Stomach (tissue), 9 donors: ENCODE measurements around the gene POLR3E. TPM values are rescaled to one million over a fixed set of nuclear protein-coding genes. Genes with fewer than 3 reads are reported as not detected.

Experiments used
- DNase-seq, 2 donors: peaks; one replicate each; pipeline versions ENCODE4 v3.0.0 to v3.0.0-alpha.2; 2013 to 2019
- H3K27ac ChIP-seq, 5 donors: fragments of 200-600 bp in 4 of 5; sonication (generic) in 4 of 5; one replicate each; pipeline ENCODE4 v1.5.1; 2013 to 2019; ENCODE audit warnings: mild to moderate bottlenecking in 1 of 5, moderate library complexity in 1 of 5
- H3K27me3 ChIP-seq, 3 donors: fragments of 200-600 bp; sonication (generic); one replicate each; pipeline ENCODE4 v1.5.1; 2017 to 2019; ENCODE audit warnings: mixed run types in 1 of 3
- H3K36me3 ChIP-seq, 4 donors: fragments of 200-600 bp; sonication (generic); 1 replicate in 3 of 4; 2 replicates in 1 of 4; pipeline ENCODE4 v1.5.1; 2016 to 2019
- H3K4me1 ChIP-seq, 4 donors: fragments of 200-600 bp; sonication (generic); one replicate each; pipeline ENCODE4 v1.5.1; 2016 to 2019
- H3K4me3 ChIP-seq, 4 donors: fragments of 200-600 bp; sonication (generic) in 3 of 4; one replicate each; pipeline ENCODE4 v1.5.1; 2016 to 2019; ENCODE audit warnings: mild to moderate bottlenecking in 1 of 4
- H3K9me3 ChIP-seq, 4 donors: fragments of 200-600 bp; sonication (generic); one replicate each; pipeline ENCODE4 v1.5.1; 2016 to 2019
- CTCF ChIP-seq, 7 experiments: fragments of 450-650 bp in 4 of 7; fragments of 200-600 bp in 3 of 7; sonication (generic) in 3 of 7; IDR thresholded peaks; one replicate each; pipeline ENCODE4 v1.5.1; 2016 to 2019; ENCODE audit warnings: antibody characterized with exemption in 7 of 7, control low read depth in 2 of 7, mild to moderate bottlenecking in 1 of 7
- EP300 ChIP-seq: sonication (generic); formaldehyde crosslinking; IDR thresholded peaks from one replicate; pipeline ENCODE4 v1.6.1; 2017; ENCODE audit warnings: antibody characterized with exemption
- POLR2A ChIP-seq, 4 donors: fragments of 450-650 bp; IDR thresholded peaks; one replicate each; pipeline ENCODE4 v1.6.1; 2016; ENCODE audit warnings: antibody characterized with exemption in 4 of 4, control low read depth in 2 of 4, mild to moderate bottlenecking in 1 of 4, moderate library complexity in 1 of 4
- POLR2AphosphoS5 ChIP-seq, 3 donors: sonication (generic); formaldehyde crosslinking; IDR thresholded peaks; one replicate each; pipeline ENCODE4 v1.6.1; 2016; ENCODE audit warnings: antibody characterized with exemption in 3 of 3
- WGBS, 5 donors: extraction: QIAGEN DNeasy Blood & Tissue Kit in 3 of 5; methylation state at CpG; one replicate each; pipeline versions ENCODE4 v1.1.5 to v1.1.7; 2013 to 2018; 5-methylcytosine and 5-hydroxymethylcytosine counted together
- intact Hi-C: fragments of 100-400 bp; cut with DNase I; formaldehyde crosslinking; loops from one replicate; pipeline ENCODE4 v1.15.1; 2023; ENCODE audit warnings: low total_unique reads
- polyA plus RNA-seq, 3 donors: library from polyadenylated mRNA; stranded (reverse); fragments of 200-250 nt; gene quantifications; one replicate each; pipeline ENCODE4 v1.2.3, GENCODE V29; 2013
- total RNA-seq, 5 donors: library from RNA; depleted of rRNA; stranded (reverse); fragments of >200 nt; gene quantifications; one replicate each; pipeline versions ENCODE4 v1.1.0 to v1.2.3, GENCODE V29; 2014 to 2016
- donor health status: healthy with polysubstance abuse.
- donor health status: Bipolar disorder and iron deficiency.
- donor health status: healthy.

The POLR3E gene
- total and polyA plus RNA-seq, 8 donors, result 13.1 to 99.1 (median 51.9) TPM

GRCh38 chr16:22322021-22322471, 24.8 kb downstream of the POLR3E start:
- no peak overlapping the region for H3K4me3 ChIP-seq
- DNase-seq, result no peak
- intact Hi-C loops, result no loop called here
- peaks cover 66 to 100% (median 99%) of the 10 kb centered on the region in 4 donors for H3K36me3 ChIP-seq
- TF ChIP-seq EP300, result no peak
- TF ChIP-seq CTCF (IDR thresholded peaks at IDR 0.05), result no peak
- TF ChIP-seq POLR2AphosphoS5 (IDR thresholded peaks at IDR 0.05), result no peak
- TF ChIP-seq POLR2A (IDR thresholded peaks at IDR 0.05), result no peak
- no peaks in the 10 kb centered on the region for H3K27me3 ChIP-seq
- H3K27ac ChIP-seq, result no peak overlapping the region
- peaks cover 0 to 12% (median 5%) of the 10 kb centered on the region in 4 donors for H3K4me1 ChIP-seq
- H3K9me3 ChIP-seq, result no peaks in the 10 kb centered on the region
- WGBS, 5 donors, result 91 to 98% (median 95%) methylated on average over 11 of the region's 11 CpGs

GRCh38 chr16:22322741-22323140, 25.5 kb downstream of the POLR3E start:
- no peaks in the 10 kb centered on the region for H3K9me3 ChIP-seq
- no peak overlapping the region for H3K27ac ChIP-seq
- 79 to 96% (median 95%) methylated on average over 12 to 17 of the region's 17 CpGs for WGBS, 5 donors
- H3K36me3 ChIP-seq, result peaks cover 66 to 100% (median 99%) of the 10 kb centered on the region in 4 donors
- TF ChIP-seq POLR2A (IDR thresholded peaks at IDR 0.05), result no peak
- TF ChIP-seq EP300, result no peak
- no peak for TF ChIP-seq POLR2AphosphoS5 (IDR thresholded peaks at IDR 0.05)
- TF ChIP-seq CTCF (IDR thresholded peaks at IDR 0.05), result no peak
- no peaks in the 10 kb centered on the region for H3K27me3 ChIP-seq
- no peak for DNase-seq
- H3K4me1 ChIP-seq, result peaks cover 0 to 12% (median 5%) of the 10 kb centered on the region in 4 donors
- intact Hi-C loops, result no loop called here
- no peak overlapping the region for H3K4me3 ChIP-seq

- no peak for DNase-seq
- no peak overlapping the region for H3K27ac ChIP-seq
- no peak overlapping the region for H3K4me3 ChIP-seq
- intact Hi-C loops, result no loop called here
- WGBS, 5 donors, result 83 to 93% (median 89%) methylated on average over 12 of the region's 12 CpGs
- H3K9me3 ChIP-seq, result no peaks in the 10 kb centered on the region
- H3K4me1 ChIP-seq, result peaks cover 0 to 12% (median 5%) of the 10 kb centered on the region in 4 donors
- peaks cover 68 to 100% (median 99%) of the 10 kb centered on the region in 4 donors for H3K36me3 ChIP-seq
- H3K27me3 ChIP-seq, result no peaks in the 10 kb centered on the region
- TF ChIP-seq POLR2AphosphoS5 (IDR thresholded peaks at IDR 0.05) (no peak), EP300 (no peak), POLR2A (IDR thresholded peaks at IDR 0.05) (no peak), CTCF (IDR thresholded peaks at IDR 0.05) (no peak)
Observed at GRCh38 chr16:22323173-22323958, 26.2 kb downstream of the POLR3E start.

GRCh38 chr16:22323959-22324786, 27.0 kb downstream of the POLR3E start:
- TF ChIP-seq EP300, result no peak
- no peak for TF ChIP-seq POLR2A (IDR thresholded peaks at IDR 0.05)
- no peak for TF ChIP-seq CTCF (IDR thresholded peaks at IDR 0.05)
- no peak for TF ChIP-seq POLR2AphosphoS5 (IDR thresholded peaks at IDR 0.05)
- intact Hi-C loops, result no loop called here
- Histone ChIP-seq H3K4me1 (peaks cover 0 to 12% (median 5%) of the 10 kb centered on the region in 4 donors), H3K27me3 (no peaks in the 10 kb centered on the region), H3K9me3 (no peaks in the 10 kb centered on the region), H3K36me3 (peaks cover 68 to 100% (median 99%) of the 10 kb centered on the region in 4 donors), H3K27ac (no peak overlapping the region), H3K4me3 (no peak overlapping the region)
- WGBS, 5 donors, result 90 to 94% (median 91%) methylated on average over 14 to 24 of the region's 24 CpGs
- no peak for DNase-seq
